Stimulated activated CD4-positive, alpha-beta T cell treated with anti-CD3 and anti-CD28 coated beads, Interleukin-12 subunit alpha, Interleukin-12 subunit beta, amount 100 ng/mL, for 48 hours (primary cell): ENCODE data around the gene PRDM11.

ENCODE experiments used
- DNase-seq, 3 donors: peaks; one replicate each; pipeline ENCODE4 v3.0.0-alpha.2; 2020; ENCODE audit warnings: low read depth in 2 of 3, low spot score in 1 of 3

PRDM11 gene

GRCh38 chr11:45174168-45174835 is 27.9 kb downstream of the PRDM11 start:
- no peak for DNase-seq

DNA sequence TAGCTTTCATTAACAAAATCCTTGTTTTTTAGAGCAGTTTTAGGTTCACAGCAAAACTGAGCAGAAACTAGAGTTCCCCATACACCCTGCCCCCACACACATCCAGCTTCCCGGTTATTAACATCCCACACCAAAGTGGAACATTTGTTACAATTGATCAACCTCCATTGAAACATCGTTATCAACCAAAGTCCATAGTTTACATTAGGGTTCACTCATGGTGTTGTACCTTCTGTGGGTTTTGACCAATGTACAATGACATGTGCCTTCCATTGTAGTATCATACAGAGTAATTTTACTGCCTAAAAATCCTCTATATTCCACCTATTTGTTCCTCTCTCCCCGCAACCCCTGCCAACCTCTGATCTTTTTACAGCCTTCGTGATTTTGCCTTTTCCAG is 28.5 kb downstream of the PRDM11 start:
- DNase-seq: no peak

- no peak for DNase-seq
These were observed 30.6 kb downstream of the PRDM11 start for GRCh38 chr11:45176996-45177395.

DNA sequence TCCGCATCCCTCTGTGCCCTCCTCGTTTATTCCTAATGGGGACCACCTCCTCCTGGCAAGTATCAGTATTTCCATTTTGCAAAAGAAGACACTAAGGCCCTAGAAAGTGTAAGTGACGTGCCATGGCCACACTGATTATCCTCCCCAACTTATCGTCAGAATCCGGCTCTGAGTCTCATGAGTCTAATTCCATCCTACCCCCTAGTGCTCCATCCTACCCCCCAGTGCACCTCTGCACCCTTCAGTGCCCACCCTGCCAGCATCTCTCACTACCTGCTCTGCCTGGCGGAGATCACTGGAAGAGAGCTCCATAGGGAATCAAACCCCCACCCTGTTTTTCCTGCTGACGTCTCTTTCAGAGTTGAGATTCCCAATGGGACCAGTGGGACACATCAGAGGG is 31.8 kb downstream of the PRDM11 start:
- no peak for DNase-seq

GRCh38 chr11:45178890-45179671 is 32.6 kb downstream of the PRDM11 start:
- DNase-seq: no peak

- DNase-seq: no peak
These were observed 33.3 kb downstream of the PRDM11 start for GRCh38 chr11:45179686-45180178.

- DNase-seq: no peak
These were observed 33.9 kb downstream of the PRDM11 start for GRCh38 chr11:45180179-45180847.

GRCh38 chr11:45180848-45181192 is 34.4 kb downstream of the PRDM11 start:
- DNase-seq: peak in 1 of 3 donors; percentile 15

- DNase-seq: no peak
These were observed 34.9 kb downstream of the PRDM11 start for GRCh38 chr11:45181193-45181888.

- no peak for DNase-seq
These were observed 35.6 kb downstream of the PRDM11 start for GRCh38 chr11:45181889-45182550.

DNA sequence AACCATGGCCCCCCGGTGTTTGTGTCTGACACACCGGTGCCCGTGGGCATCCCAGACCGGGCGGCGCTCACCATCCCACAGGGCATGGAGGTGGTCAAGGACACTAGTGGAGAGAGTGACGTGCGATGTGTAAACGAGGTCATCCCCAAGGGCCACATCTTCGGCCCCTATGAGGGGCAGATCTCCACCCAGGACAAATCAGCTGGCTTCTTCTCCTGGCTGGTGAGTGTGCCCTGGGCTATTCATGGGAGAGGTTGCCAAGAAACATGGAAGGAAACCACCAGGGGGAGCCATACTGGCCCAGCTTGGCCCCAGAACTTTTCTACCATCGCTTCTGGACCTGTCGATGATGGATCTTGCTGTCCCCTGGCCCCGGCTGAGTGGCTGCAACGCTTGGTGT is 36.5 kb downstream of the PRDM11 start:
- DNase-seq: no peak

DNA sequence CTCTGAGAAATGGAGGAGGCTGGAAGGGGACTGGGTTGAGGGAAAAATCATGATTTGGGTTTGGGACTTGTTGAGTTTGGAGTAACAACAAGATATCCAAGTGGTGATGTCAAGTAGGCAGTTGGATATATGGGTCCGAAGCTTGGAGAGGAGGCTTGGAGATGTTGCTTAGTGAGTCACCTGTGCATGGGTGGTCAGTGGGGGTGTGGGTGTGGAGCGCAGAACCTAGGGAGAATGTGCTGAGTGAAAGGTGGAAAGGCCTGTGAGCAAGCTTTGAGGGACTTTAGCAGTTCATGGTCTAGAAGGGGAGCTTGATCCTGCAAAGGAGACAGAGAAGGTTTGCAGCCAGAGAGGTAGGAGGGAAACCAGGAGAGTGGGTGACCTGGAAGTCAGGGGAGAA is 38.2 kb downstream of the PRDM11 start:
- DNase-seq: no peak

DNA sequence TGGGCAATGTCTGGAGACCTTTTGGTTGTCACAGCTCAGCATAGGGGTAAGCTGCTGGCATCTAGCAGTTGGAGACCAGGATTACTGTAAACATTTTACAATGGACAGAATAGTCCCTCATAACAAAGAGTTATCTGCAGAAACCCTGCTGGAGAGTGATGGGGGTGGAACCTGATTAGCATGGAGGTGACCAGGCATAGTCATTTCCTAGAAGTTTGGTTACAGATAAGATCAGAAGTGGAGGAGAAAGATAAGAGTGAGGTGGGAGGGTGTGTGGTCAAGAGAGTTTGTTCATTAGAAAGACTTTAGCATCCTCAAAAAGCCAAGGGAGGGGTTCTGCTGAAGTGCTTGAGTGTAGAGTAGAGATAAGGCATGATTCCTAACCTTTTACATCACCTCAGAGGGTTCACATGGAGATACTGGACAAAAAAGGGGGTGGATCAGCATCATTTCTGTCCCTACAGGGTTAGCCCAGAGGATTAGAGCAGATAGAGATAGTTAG is 38.8 kb downstream of the PRDM11 start:
- DNase-seq: no peak

GRCh38 chr11:45187375-45187774 is 40.9 kb downstream of the PRDM11 start:
- no peak for DNase-seq

- no peak for DNase-seq
These were observed 41.7 kb downstream of the PRDM11 start for GRCh38 chr11:45188127-45188526.

- DNase-seq: no peak
These were observed 42.8 kb downstream of the PRDM11 start for GRCh38 chr11:45189230-45189629.

DNA sequence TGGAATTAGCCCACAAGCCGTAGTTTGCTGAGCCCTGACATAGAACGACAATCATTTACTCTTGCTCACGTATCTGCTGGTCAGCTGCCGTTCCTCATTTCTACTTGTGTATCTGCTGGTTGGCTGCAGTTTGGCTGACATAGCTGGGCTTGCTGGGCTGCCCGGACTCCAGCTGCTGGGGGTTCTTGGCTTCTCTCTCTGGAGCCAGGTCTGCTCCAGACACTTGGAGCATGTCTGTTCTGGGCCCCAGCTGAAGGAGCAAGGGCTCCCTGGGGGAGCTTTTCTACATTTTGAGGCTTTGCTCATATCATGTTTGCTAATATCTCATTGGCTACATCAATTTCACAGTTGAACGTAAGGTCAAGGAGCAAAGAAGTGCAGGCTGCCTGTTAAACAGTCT is 47.3 kb downstream of the PRDM11 start:
- no peak for DNase-seq

GRCh38 chr11:45204761-45205160 is 58.3 kb downstream of the PRDM11 start:
- no peak for DNase-seq

DNA sequence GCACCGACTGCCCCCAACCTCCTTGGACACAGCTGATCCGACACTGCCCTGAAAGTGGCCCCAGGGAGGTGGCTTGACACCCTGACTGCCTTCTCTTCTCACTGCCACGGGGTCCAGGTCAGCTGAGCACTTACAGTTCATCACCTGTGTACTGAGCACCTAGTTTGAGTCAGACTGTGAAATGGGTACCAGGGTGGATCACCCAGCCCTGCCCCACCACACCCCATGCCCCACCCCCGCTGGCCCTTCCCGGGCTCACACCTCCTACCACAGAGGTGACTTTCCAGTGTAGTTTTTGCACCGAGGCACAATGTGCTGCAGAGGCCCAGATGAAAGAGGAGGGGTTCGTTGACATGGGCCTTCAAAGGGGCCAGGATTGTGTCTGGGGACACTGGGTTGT is 59.5 kb downstream of the PRDM11 start:
- no peak for DNase-seq

DNA sequence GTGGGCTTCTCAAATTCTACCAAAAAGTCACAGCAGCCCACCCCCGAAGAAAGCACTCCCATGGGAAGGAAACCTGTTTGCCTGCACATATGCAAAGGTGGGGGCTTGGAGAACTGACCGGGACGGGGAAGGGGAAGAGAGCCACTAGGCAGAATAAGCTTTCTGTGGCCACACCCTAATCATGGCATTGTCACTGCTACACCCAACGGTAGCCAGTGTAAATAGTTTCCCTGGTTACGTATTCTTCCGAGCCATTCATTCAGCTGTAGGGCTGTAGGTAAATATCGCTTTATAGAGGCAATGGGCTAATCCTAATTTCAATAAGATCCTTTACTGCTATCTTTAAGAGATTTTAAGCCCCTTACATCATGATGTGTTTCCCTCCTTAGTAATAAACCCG is 61.7 kb downstream of the PRDM11 start:
- DNase-seq: no peak
